K562 (cell line): ENCODE results near the gene NPEPPS. TPM values are rescaled to one million over a fixed set of nuclear protein-coding genes. Genes with fewer than 3 reads are reported as not detected.

Experiments
- ATAC-seq: fragments of 200-7000 bp; cut with Tn5 transposase; 3 replicates; pipeline ENCODE4 v1.9.1; 2020; ENCODE audit warnings: moderate library complexity
- BruUV-seq: library from RNA; stranded (reverse); fragments of 400-500 nt; replicated peaks from 2 replicates; lab custom pipeline; 2021; lab: Mats Ljungman, UMichigan
- CTCF ChIA-PET: fragments of 300-600 bp; formaldehyde crosslinking; extraction: SDS; loops from one replicate; lab custom pipeline; 2021; ENCODE audit warnings: low intra/inter-chr PET ratio; lab: Yijun Ruan, JAX
- POLR2A ChIA-PET: fragments of 300-600, 350-650 bp; sonication (Branson Sonifier 250); formaldehyde crosslinking; extraction: SDS; loops from one replicate; lab custom pipeline; 2021; ENCODE audit warnings: antibody characterized with exemption, inconsistent platforms; lab: Yijun Ruan, JAX
- DNase-seq, 4 experiments: peaks; one replicate each; pipeline versions ENCODE4 v3.0.0 to v3.0.0-alpha.2; 2011 to 2018; ENCODE audit warnings: low spot score in 3 of 4, mixed read lengths in 3 of 4; ENCODE audit errors: extremely low read depth in 1 of 4
- FAIRE-seq: peaks from 2 replicates; lab custom pipeline; 2011; peaks lifted over from hg19 to GRCh38; lab: Jason Lieb, UNC
- H2AFZ ChIP-seq: 2 replicates; pipeline ENCODE4 v1.6.0; 2011; ENCODE audit warnings: low read depth, low read length, control low read depth, inconsistent platforms
- H3K27ac ChIP-seq: fragments of 200-600 bp; 3 replicates; pipeline ENCODE4 v1.8.0; 2011; ENCODE audit warnings: low read depth, mild to moderate bottlenecking, control low read depth, inconsistent platforms, low read length, moderate library complexity, mixed read lengths; ENCODE audit errors: extremely low read depth
- H3K27me3 ChIP-seq, 2 experiments: fragments of 300-600 bp in 1 of 2; 2 replicates in 1 of 2; 3 replicates in 1 of 2; pipeline versions ENCODE4 v1.6.0 to v1.8.0; 2011; ENCODE audit warnings: inconsistent platforms in 2 of 2, low read length in 2 of 2, mild to moderate bottlenecking in 1 of 2, mixed read lengths in 1 of 2, moderate library complexity in 1 of 2; ENCODE audit not compliant: control insufficient read depth in 2 of 2, insufficient read depth in 2 of 2
- H3K36me3 ChIP-seq: fragments of 300-600 bp; 3 replicates; pipeline ENCODE4 v1.8.0; 2011; ENCODE audit warnings: mild to moderate bottlenecking, low read length, inconsistent platforms; ENCODE audit not compliant: control insufficient read depth, insufficient read depth
- H3K4me1 ChIP-seq, 2 experiments: fragments of 200-600 bp in 1 of 2; replicated peaks in 1 of 2; 2 replicates in 1 of 2; 3 replicates in 1 of 2; pipeline versions ENCODE4 v1.5.1 to v1.8.0; 2011; ENCODE audit warnings: inconsistent platforms in 2 of 2, low read length in 2 of 2, mild to moderate bottlenecking in 1 of 2, mixed read lengths in 1 of 2, moderate library complexity in 1 of 2; ENCODE audit not compliant: control insufficient read depth in 2 of 2, insufficient read depth in 2 of 2
- H3K4me2 ChIP-seq: 2 replicates; pipeline ENCODE4 v1.6.1; 2011; ENCODE audit warnings: low read length, control low read depth, inconsistent platforms, mixed read lengths; ENCODE audit not compliant: insufficient read depth
- H3K4me3 ChIP-seq: fragments of 200-600 bp; sonication (generic), shearing (Covaris generic); 2 replicates; pipeline ENCODE4 v1.5.1; 2016; ENCODE audit warnings: control low read depth, inconsistent platforms
- H3K79me2 ChIP-seq: fragments of 200-600 bp; 3 replicates; pipeline ENCODE4 v1.8.0; 2011; ENCODE audit warnings: low read length, inconsistent platforms; ENCODE audit not compliant: control insufficient read depth, insufficient read depth
- H3K9ac ChIP-seq, 2 experiments: 2 replicates each; pipeline versions ENCODE4 v1.6.0 to v1.6.1; 2011; ENCODE audit warnings: low read depth in 2 of 2, low read length in 2 of 2, control low read depth in 1 of 2, inconsistent platforms in 1 of 2, mild to moderate bottlenecking in 1 of 2, mixed read lengths in 1 of 2; ENCODE audit not compliant: insufficient read depth in 1 of 2
- H3K9me1 ChIP-seq: one replicate; pipeline ENCODE4 v1.6.0; 2011; ENCODE audit warnings: inconsistent platforms, mild to moderate bottlenecking, low read length, moderate library complexity; ENCODE audit not compliant: control insufficient read depth, insufficient read depth
- H3K9me3 ChIP-seq: replicated peaks from 2 replicates; pipeline ENCODE4 v1.5.1; 2011; ENCODE audit warnings: low read depth, low read length, inconsistent platforms; ENCODE audit not compliant: control insufficient read depth, insufficient read depth
- H4K20me1 ChIP-seq: replicated peaks from 2 replicates; pipeline ENCODE4 v1.6.1; 2011; ENCODE audit warnings: low read length, inconsistent platforms, mixed read lengths; ENCODE audit not compliant: control insufficient read depth, insufficient read depth
- BHLHE40 ChIP-seq: IDR thresholded peaks from 2 replicates; pipeline ENCODE4 v1.6.1; 2011; ENCODE audit warnings: low read length, improper control_type of control experiment
- DACH1 ChIP-seq: fragments of 450-650 bp; IDR thresholded peaks from 2 replicates; pipeline ENCODE4 v1.6.1; 2018; ENCODE audit not compliant: partially characterized antibody
- DIDO1 ChIP-seq: fragments of 450-650 bp; IDR thresholded peaks from 2 replicates; pipeline ENCODE4 v1.6.1; 2016; ENCODE audit warnings: low read depth, missing biosample characterization, missing genetic modification characterization
- PRPF4 ChIP-seq: fragments of 200-400 bp; formaldehyde crosslinking; IDR thresholded peaks from one replicate; pipeline ENCODE4 v1.6.1; 2017; ENCODE audit warnings: low read length, low read depth, mild to moderate bottlenecking; ENCODE audit not compliant: insufficient read depth, poor library complexity, severe bottlenecking
- SNIP1 ChIP-seq: fragments of 450-650 bp; IDR thresholded peaks from 2 replicates; pipeline ENCODE4 v1.7.1; 2017; ENCODE audit warnings: low read depth, mild to moderate bottlenecking
- SRSF3 ChIP-seq: fragments of 200-400 bp; formaldehyde crosslinking; IDR thresholded peaks from 2 replicates; pipeline ENCODE4 v1.6.1; 2016; ENCODE audit warnings: mild to moderate bottlenecking, low read length, moderate library complexity; ENCODE audit not compliant: insufficient read depth
- TAF1 ChIP-seq: IDR thresholded peaks from 2 replicates; pipeline ENCODE4 v1.6.1; 2011; ENCODE audit warnings: mild to moderate bottlenecking, low read length, moderate library complexity; ENCODE audit not compliant: insufficient read depth, control insufficient read depth, severe bottlenecking; ENCODE audit errors: extremely low read depth
- ZNF384 ChIP-seq: IDR thresholded peaks from 2 replicates; pipeline ENCODE4 v1.6.1; 2012; ENCODE audit warnings: low read depth, low read length, improper control_type of control experiment
- WGBS: fragments of 100-300 bp; shearing (Covaris generic); methylation state at CpG from one replicate; pipeline ENCODE4 v1.1.6; 2016; ENCODE audit warnings: low coverage, mixed read lengths; ENCODE audit not compliant: insufficient coverage; ENCODE audit errors: missing lambda C conversion rate; 5-methylcytosine and 5-hydroxymethylcytosine counted together
- in situ Hi-C: fragments of 300-500 bp; cut with MboI; formaldehyde crosslinking; loops from 4 replicates; pipeline ENCODE4 v1.15.0; 2018; ENCODE audit warnings: inconsistent platforms, mixed read lengths
- intact Hi-C: fragments of 100-400 bp; cut with micrococcal nuclease; formaldehyde crosslinking; loops from 2 replicates; pipeline ENCODE4 v1.14.2; 2022
- polyA plus RNA-seq, 8 experiments: library from polyadenylated mRNA; depleted of rRNA in 4 of 8; stranded (reverse) in 5 of 8; unstranded in 3 of 8; fragments of >200 nt; fragmentation: Nextera tagmentation in 2 of 8; fragmentation: Illumina TruSeq in 1 of 8; extraction: Ambion mirVana in 2 of 8; extraction: Trizol in 1 of 8; gene quantifications; 2 replicates each; pipeline versions ENCODE4 v1.2.1 to v1.2.3, GENCODE V29; 2011 to 2014; ENCODE audit warnings: inconsistent platforms in 1 of 8, missing spikeins in 1 of 8
- total RNA-seq, 7 experiments: library from RNA; depleted of rRNA in 6 of 7; stranded (reverse); fragments of >200 nt in 6 of 7; fragmentation: Illumina TruSeq in 2 of 7; extraction: Trizol in 2 of 7; gene quantifications; 2 replicates each; pipeline versions ENCODE4 v1.2.1 to v1.2.3, GENCODE V29; 2011 to 2021; ENCODE audit warnings: low replicate concordance in 1 of 7
- TF ChIP-seq, protein P1 (sequence below): fragments of 250-450 bp; sonication (Bioruptor Pico); IDR thresholded peaks from 2 replicates; pipeline ENCODE4 v1.5.0; 2021

Gene NPEPPS
- total and polyA plus RNA-seq, 9 of the 15 experiments (the other 6 are each of a cell fraction or from before 2014, with no cell fraction given): 21.4 to 108 (median 46.0) TPM

DNA sequence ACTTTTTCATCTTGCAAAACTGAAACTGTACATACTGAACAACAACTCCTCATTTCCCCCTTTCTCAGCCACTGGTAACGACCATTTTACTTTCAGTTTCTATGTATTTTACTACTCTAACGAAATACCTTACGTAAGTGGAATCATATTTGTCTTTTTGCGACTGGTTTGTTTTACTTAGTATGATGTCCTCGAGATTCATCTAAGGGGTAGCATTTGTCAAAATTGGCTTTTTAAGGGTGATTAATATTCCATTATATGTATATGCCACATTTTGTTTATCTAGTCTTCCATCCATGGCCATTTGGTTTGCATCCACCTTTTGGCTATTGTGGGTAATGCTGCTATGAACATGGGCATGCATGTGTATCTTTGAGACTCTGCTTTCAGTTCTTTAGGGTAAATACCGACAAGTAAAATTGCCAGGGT, 129.2 kb downstream of the NPEPPS start:
- no peak overlapping the region for H3K4me2 ChIP-seq
- H3K9ac ChIP-seq: no peak overlapping the region
- FAIRE-seq (no peak), ATAC-seq (no peak), DNase-seq (no peak)
- ChIA-PET POLR2A (interaction anchor here (1.1 to 1.3 kb wide), 2 partner anchors 9 to 11 kb away, joined by 4 to 6 read pairs; partner anchors contain the start of gene KPNB1), CTCF (no interaction called here)
- H3K36me3 ChIP-seq: peaks cover 98% of the 10 kb centered on the region
- peaks cover 12% of the 10 kb centered on the region; the same call in 1 of the 2 replicates for H4K20me1 ChIP-seq
- no peaks in the 10 kb centered on the region for H3K9me1 ChIP-seq
- H3K9me3 ChIP-seq: no peaks in the 10 kb centered on the region
- no TSS peak for BruUV-seq
- no peak for TF ChIP-seq BHLHE40
- no peak for TF ChIP-seq ZNF384
- TF ChIP-seq DACH1: no peak
- TF ChIP-seq DIDO1 (tag): no peak
- no peak for TF ChIP-seq PRPF4
- no peak for TF ChIP-seq SRSF3
- TF ChIP-seq TAF1: no peak
- TF ChIP-seq, protein P1, sequence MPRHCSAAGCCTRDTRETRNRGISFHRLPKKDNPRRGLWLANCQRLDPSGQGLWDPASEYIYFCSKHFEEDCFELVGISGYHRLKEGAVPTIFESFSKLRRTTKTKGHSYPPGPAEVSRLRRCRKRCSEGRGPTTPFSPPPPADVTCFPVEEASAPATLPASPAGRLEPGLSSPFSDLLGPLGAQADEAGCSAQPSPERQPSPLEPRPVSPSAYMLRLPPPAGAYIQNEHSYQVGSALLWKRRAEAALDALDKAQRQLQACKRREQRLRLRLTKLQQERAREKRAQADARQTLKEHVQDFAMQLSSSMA (CRISPR knock-in tag): no peak
- TF ChIP-seq SNIP1: no peak
- in situ Hi-C loops: no loop called here
- H3K27me3 ChIP-seq: no peaks in the 10 kb centered on the region
- H3K4me3 ChIP-seq: no peak overlapping the region
- H3K27ac ChIP-seq: no peak overlapping the region
- intact Hi-C loops: no loop called here
- no peaks in the 10 kb centered on the region for H3K4me1 ChIP-seq
- no peak overlapping the region for H2AFZ ChIP-seq
- 97% methylated on average over 6 of the region's 6 CpGs for WGBS
- H3K79me2 ChIP-seq: peaks cover 52% of the 10 kb centered on the region
